Measurements from ENCODE around the gene IDH2.
"Not testable (repeated sequence)": the region's sequence is repeated elsewhere in the genome, so short reads cannot be mapped to it uniquely, and the experiment has no call there.

The IDH2 gene

DNA sequence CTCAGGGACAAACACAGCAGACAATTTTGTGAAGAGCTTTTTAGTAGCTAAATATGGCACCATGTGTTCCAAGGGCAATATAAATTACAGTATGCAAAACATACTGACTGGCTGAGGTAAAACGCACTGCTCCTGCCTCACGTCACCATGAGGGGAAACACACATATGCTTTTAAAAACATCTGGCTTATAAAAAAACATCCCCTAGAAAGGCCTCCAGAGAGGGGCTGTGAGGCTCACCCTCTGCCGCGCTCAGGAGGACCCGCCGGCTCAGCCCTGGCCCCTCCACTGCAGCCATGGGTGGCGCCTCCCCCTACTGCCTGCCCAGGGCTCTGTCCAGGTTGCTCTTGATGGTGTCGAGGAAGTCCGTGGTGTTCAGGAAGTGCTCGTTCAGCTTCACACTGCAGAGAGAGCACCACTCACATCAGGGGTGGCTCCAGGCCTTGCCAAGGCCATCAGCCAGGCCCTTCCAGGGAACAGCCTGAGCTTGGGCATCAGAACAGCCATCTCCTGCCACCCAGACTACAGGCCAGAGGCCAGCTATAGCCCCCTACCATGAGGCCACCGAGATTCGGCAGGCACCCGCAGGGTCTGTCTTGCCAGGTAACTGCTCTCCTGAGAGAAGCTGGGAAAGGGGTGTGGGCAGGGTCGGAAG, 18.2 kb downstream of the IDH2 start:
- DNase-seq = no peak

DNA sequence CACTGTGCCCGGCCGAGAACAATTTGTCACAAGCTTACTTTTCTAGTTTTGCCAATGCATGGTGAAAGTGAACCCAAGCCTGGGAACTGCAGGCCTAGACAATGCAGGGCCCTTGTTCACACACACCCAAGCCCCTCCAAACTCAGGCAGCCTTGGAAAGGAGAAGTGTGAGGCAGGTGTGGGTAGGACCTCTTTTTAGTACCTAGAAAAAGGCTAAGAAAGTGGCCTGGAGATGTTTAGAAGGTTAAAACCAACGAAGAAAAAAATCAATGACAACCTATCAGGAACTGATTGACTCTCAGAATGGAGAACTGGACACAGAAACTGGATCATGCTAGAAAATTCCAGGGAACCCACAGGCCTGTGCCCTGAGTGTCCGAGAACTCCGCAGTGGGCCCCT, 18.8 kb downstream of the IDH2 start:
- no peak for DNase-seq

DNA sequence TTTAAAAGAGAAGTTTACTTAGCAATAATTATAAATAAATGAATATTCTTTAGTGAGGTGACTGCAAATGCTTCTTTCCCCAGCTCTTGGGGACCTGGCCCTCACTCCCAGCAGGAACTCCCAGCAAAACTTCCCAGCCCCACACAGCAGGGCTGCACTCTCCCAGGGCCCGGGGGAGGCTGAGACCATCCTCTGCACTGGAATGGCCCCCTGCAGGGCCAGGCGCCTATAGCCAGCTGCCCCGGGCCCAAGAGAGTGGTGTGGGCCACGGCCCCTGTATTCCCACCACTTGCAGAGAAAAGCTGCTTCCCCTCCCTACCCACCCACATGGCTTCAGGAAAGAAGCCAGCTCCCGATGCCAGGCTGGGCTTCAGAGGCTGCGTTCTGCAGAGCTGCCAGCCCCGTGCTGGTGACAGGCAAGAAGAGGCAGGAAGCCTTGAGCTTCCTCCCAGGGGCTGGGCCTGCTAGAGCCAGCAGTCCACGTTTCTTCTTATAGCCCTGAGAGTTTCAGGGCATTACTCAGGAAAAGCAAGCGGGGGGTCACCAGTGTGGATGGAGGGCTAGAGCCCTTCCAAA, 20.0 kb downstream of the IDH2 start:
- DNase-seq = no peak

DNA sequence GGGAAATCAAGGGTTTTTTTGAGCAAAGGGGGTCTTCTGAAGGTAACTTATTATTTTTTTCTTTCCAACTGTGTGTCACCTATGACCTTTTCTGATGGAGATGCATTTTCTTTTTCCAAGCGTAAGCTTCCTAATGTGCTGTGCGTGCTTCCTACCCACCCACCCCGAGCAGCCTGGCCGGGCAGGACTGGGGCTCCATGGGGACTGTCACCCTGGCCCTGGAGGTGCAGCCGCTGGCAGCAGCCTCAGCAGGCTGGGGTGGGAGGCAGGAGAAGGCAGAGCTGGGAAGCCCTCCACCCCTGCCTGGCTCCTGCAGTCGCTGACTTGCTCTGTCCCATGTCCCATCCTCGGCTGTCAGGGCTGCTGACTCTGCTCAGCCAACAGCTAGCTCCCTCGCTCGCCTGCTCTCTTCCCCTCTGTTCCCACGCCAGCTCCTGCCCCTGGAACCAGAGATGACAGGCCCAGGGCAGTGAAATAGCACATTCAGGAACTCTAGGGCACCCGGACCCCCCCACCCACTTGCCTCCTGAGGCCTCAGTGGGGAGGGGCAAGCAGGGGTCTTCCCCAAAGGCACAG, 21.4 kb downstream of the IDH2 start:
- no peak for DNase-seq

DNA sequence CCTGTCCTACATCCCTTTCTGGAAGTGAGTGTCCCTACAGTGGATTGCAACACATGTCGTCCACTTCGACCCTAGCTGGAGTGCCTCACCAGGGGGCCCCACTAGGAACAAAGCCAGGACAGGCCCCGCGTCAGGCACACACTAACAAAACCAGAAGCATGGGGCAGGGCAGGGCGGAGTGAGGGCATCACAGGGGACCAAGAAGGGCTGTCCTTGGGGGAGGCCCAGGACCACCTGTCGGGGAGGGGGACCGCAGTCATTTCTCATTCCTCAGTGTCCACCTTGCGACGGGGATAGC, 21.9 kb downstream of the IDH2 start:
- DNase-seq = no peak

DNA sequence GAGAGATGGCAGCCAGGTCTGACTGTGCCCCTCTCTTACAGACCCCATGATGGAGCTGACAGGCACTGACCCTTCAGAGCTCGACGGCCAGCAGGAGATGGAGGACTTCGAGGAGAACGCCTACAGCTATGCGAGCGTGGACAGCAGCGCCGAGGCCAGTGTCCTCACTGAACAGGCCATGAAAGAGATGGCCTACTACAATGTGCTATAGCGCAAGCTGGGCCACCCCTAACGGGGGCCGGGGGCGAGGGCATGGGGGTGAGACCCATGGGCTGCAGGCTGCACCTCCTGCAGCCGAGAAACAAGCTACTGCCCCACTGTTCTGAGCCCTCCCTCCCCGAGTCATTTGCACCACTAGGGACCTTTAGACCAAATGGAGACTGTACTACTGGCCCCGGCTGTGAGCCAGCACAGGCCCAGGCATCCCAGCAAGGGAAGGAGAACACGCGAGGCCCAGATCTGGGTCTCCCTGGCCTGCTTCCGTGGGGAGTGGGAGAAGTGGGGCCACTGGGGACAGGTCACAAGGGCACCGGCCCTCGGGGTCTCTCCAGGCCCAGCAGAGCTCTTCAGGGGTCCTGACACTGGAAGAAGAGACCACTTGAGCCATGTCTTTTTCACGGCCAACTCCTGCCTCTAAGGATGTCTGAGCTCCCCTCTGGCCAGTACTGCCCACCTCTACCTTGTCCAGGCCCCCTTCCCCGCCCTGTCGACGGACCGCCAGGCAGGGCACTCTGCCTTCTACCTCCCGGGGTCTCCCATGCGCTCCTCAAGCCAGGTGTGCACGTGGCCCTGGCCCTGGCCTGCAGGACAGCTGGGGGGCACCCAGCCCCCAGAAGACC, 22.4 kb downstream of the IDH2 start:
- DNase-seq = no peak

DNA sequence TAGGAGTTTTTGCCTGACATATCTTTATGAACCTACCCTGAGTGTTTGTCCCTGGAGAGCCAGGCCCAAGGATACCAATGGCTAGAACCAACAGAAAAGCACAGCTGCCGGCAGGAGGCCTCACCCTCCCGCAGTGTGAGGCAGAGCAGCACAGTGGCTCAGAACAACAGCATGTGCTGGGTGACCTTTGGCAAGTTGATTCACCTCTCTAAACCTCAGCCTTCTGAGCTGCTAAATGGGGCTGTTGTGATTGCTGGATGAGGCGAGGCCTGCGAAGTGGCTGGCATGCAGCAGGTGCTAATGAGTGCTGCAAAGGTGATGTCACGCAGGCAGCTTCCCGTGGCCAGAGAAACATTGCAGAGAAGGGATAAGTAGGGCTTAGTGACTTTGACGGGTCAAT, 23.3 kb downstream of the IDH2 start:
- DNase-seq = no peak

DNA sequence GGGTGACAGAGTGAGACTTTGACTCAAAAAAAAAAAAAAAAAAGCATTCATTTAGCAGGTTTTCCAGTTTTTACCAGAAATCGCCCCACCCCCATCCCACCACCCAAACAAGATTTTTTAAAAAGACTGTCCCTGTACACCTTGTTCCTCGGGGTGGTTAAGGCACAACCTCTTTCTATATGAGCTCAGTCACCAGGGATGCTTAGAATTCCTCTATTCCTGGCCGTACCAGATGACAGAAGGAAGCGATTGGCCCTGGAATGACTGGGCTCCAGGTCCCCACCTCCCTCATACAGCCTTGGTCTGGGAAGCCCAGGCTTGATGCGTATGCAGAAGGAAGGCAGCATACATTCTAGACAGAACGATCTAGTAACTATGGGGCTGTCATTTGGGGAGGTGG, 25.6 kb downstream of the IDH2 start:
- DNase-seq = no peak

DNA sequence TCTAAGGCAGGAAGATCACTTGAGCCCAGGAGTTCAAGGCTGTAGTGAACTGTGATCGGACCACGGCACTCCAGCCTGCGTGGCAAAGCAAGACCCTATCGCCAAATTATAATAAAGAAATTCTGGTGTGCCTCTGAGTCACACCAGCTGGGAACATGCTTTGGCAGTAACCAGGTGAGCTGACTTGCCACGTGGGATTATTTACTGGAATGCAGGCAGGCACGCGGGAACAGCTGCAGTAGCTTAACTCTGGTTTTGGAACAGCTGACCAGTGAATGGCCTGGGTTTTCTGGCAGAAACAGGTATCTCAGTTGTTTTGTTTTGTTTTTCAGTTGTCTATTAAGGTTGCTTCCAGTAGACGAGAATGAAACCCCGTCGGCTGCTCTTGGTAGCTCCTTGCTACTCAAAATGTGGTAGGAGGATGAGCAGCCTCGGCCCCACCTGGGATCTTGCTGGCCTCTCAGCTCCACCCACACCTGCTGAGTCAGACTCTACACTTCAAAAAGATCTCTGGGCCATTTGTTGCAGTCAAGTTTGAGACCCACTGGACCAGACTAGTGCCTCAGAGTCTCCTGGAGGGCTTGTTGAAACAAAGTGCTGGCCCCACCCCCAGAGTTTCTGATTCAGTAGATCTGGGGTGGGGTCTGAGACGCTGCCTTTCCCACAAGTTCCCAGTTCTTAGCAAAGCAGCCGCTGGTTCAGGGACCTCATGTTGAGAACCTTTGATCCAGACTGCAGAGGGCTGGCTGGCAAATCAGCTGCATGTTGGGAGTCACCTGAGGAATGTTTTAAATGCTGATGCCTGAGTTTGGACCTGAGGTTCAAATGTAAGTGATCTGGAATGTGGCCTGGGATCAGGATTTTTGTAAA, 26.6 kb downstream of the IDH2 start:
- no peak for DNase-seq

DNA sequence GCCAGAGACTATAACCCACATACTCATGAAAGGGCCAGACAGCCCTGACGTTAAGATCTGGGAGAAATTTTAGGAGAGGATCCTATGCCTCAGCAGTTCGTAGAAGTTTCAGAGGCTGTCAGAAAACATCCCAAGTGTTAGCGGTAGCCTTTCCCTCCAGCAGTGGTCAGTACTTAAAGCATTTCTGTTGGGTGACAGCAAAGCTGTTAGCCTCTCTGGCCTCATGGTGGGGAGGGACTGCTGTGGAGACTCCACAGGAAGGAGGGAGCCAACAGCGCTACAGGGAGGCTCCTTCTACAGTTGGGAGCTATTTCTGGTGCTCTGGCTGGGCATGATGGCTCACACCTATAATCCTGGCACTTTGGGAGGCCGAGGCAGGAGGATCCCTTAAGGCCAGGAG, 27.4 kb downstream of the IDH2 start:
- no peak for DNase-seq

DNA sequence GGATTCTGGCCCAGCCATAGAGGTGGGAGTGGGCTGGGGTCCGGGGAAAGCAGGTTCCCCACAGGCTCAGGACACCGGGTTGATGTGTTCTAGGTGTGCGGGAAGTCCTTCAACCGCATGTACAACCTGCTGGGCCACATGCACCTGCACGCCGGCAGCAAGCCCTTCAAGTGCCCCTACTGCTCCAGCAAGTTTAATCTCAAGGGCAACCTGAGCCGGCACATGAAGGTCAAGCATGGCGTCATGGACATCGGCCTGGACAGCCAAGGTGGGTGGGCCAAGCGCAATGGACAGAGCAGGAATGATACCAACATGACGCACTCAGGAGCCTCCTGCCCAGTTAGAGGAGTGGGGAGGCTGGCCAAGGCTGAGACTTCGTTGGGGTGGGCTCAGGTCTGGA, 28.2 kb downstream of the IDH2 start:
- no peak for DNase-seq

DNA sequence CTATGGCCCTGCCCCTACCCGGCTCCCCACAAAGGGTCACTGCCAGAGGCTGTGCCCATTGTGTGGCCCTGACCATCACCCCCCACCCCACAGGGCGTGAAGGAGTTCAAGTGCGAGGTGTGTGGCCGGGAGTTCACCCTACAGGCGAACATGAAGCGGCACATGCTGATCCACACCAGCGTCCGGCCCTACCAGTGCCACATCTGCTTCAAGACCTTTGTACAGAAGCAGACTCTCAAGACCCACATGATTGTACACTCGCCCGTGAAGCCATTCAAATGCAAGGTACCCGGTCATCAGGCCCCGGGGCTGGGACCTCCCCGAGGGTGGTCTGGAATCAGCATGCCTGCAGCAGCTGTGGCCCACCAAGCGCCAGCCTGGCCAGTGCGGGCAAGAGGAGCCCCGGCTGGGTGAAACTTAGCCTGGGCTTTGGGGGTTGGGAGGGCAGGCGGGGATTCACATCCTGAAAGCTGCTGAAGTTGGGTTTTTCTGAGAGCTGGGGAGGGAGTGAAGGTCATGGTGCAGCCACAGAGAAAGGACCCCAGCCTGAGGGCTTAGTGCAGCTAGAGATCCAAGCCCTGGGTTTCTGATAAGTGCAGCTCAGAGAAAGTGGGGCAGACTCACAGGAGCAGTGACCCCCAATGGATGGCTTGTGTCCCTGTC, 29.2 kb downstream of the IDH2 start:
- no peak for DNase-seq

DNA sequence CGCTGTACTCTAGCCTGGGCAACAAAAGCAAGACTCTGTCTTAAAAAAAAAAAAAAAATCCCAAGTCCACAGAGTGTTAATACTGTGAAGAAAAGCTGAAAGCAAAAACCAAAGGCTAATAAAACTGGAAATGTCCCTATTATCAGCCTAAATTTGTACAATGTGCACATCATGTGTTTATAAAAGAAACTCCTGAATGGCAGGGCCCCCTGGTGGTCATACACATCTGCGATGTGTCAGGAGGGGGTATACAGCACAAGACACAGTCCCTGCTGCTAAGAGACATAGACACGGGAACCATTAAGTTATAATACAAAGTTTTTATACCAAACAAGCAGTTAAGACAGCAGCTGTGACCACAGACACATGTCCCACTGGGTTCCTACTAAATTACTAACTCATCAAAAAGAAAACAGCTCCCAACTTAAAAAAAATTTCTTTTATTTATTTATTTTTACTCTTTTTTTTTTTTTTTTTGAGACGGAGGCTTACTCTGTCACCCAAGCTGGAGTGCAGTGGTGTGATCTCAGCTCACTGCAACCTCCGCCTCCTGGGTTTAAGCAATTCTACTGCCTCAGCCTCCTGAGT, 31.0 kb downstream of the IDH2 start:
- peak; percentile 66 for DNase-seq

DNA sequence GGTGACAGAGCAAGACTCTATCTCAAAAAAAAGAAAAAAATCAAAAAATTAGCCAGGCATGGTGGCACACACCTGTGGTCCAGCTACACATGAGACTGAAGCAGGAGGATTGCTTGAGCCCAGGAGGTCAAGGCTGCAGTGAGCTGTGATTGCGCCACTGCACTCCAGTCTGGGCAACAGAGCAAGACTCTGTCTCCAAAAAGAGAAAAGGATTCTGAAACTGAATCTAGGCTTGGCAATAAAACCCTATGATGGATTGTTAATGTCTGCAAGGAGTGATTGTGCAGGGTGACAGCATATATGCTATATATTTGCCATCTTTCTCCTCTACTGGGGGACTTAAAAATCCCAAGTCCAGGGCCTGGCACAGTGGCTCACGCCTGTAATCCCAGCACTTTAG, 31.6 kb downstream of the IDH2 start:
- not testable (repeated sequence) for DNase-seq

DNA sequence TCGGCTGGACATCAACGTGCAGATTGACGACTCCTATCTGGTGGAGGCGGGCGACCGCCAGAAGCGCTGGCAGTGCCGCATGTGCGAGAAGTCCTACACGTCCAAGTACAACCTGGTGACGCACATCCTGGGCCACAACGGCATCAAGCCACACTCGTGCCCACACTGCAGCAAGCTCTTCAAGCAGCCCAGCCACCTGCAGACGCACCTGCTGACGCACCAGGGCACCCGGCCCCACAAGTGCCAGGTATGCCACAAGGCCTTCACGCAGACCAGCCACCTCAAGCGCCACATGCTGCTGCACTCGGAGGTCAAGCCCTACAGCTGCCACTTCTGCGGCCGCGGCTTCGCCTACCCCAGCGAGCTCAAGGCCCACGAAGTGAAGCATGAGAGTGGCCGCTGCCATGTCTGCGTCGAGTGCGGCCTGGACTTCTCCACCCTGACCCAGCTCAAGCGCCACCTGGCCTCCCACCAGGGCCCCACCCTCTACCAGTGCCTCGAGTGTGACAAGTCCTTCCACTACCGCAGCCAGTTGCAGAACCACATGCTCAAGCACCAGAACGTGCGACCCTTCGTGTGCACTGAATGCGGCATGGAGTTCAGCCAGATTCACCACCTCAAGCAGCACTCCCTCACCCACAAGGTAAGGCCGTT, 34.2 kb downstream of the IDH2 start:
- DNase-seq = no peak

DNA sequence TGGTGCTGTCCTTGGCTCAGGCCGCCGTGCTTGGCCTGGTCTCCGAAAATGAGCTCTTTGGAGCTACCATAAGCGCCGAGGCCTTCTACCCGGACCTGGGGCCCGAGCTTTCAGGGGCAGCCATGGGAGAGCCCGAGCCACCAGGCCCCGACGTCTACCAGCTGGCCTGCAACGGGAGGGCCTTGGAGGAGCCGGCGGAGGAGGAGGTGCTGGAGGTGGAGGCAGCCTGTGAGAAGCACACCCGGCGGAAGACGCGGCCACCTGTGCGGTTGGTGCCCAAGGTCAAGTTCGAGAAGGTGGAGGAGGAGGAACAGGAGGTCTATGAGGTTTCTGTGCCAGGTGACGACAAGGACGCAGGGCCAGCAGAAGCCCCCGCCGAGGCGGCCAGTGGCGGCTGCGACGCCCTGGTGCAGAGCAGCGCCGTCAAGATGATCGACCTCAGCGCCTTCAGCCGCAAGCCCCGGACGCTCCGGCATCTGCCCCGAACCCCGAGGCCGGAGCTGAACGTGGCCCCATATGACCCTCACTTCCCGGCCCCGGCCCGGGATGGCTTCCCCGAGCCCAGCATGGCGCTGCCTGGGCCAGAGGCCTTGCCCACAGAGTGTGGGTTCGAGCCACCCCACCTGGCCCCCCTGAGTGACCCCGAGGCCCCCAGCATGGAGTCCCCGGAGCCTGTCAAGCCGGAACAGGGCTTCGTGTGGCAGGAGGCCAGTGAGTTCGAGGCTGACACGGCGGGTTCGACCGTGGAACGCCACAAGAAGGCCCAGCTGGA, 34.9 kb downstream of the IDH2 start:
- no peak for DNase-seq

DNA sequence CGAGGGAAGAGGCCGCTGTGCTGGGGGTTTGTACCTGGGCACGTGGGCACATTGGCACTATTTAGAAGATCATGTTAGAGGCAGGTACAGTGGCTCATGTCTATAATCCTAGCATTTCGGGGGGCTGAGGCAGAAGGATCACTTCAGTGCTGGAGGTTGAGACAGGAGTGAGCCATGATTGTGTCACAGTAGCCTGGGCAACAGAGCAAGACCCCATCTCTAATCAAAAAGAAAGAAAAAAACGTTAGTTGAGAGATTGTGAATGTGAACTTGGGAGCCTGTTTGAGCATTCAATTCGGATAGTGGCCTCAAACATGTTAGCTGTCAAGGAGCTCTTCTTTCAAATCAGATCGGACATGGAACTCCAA, 36.6 kb downstream of the IDH2 start:
- DNase-seq = no peak

DNA sequence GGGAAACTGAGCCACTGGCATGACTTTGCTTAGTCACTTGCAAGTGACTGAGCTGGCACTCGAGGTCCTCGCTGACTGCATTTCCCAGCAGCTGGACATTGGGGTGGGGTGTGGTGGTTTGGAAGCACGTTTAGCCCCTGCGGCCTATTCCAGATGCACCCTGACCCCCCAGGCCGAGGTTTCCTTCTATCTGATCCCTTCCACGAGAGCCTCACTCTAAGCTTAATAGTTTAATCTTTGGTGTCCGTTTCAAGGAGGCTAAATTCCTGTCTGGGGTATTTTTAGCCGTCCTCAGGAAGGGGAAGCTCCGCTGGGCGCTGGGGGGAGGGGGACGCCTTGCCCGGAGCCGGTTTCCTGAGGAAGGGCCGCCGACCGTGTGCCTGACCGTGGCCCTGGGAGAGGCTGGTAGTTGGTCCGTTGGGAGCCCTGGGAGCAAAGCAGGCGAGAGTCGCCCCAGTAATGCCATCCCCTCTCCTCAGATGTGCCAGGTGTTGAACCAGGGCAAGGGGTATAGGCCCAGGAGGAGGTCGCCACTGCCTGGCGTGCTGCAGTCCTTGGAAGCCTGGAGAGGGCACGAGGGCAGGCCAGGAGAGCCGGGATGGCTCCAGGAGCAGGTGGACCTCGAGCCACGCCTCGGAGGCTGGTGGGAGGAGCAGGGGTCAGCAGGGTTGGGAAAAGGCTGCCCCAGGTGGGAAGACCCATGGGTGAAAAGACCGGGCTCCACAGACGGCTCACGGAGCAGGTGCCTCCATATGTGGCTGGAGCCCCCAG, 37.2 kb downstream of the IDH2 start:
- no peak for DNase-seq

DNA sequence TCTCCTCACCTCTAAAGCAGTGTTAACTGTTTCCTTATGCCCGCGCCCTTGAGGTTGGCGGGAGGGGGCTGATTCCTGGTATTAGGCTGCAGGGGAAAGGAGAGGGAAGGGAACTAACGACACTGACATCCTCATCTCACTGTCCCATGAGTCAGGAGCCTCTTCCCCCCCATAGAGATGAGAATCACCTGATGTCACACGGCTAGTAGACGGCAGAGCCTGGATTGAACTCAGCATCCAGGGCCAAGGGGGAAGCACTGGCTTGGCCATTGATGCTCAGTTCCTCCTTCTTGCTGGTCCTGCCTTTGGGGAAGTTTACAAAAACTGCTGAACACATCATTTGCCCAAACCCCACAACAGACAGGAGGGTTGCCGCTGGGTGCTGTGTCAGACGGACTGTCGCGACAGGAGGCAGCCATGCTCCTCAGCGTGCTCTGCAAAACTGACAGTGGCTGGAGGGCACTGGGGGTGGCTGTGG, 38.5 kb downstream of the IDH2 start:
- DNase-seq = no peak

All from NCI-H1694 (cell line).